ENCODE results near the gene C2CD2. TPM values are rescaled to one million over a fixed set of nuclear protein-coding genes. Genes with fewer than 3 reads are reported as not detected.

C2CD2 gene
- total RNA-seq, 2 experiments from 2014 or later: 6.8 to 7.3 TPM

DNA sequence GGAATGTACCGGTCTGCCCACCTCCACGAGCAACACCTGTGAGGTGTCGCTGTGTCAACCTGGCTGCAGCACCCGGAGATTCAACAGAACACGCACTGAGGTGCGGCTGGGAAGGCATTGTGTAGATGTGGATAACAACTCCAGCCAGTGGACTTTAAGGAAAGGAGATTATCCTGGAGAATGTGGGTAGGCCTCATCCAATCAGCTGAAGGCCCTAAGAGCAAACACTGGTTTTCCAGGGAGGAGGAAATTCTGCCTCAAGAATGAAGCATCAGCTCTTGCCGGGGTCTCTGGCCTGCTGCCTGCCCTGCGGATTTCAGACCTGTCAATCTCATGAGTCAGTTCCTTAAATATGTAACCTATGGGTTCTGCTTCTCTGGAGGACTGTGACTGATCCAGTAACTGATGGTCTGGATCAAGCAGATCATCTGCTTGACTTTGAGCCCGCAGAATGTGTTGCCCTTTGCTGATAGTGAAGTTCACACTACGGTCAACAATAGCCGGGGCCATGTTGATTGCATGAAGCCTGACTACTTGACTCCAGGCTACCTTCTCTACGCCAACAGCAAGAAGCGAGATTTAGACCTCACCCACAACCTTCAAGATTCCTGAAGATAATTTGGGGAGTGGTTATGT is 58.8 kb downstream of the C2CD2 start:
- ChIA-PET CTCF (interaction anchor here (0.7 to 2.0 kb wide), 4 partner anchors 17 to 212 kb away, joined by 3 to 5 read pairs (median 4); no protein-coding TSS in a partner anchor), POLR2A (no interaction called here)
- intact Hi-C loops (cut with DNase I, micrococcal nuclease): loop anchor here in 1 of 2 experiments (5.0 kb wide), 1 partner anchor 117 kb away; the partner anchor contains the start of gene ZBTB21
- no peak for DNase-seq
- no peaks in the 10 kb centered on the region for H3K27me3 Mint-ChIP-seq
- H3K9me3 Mint-ChIP-seq (ENCODE audit: low read depth): no peaks in the 10 kb centered on the region
- H3K27ac Mint-ChIP-seq: no peak overlapping the region
- H3K36me3 Mint-ChIP-seq (ENCODE audit: low read depth): no peaks in the 10 kb centered on the region
- H3K4me3 Mint-ChIP-seq: no peak overlapping the region
- H3K4me1 Mint-ChIP-seq: peaks cover 20% of the 10 kb centered on the region
- ATAC-seq: no peak

DNA sequence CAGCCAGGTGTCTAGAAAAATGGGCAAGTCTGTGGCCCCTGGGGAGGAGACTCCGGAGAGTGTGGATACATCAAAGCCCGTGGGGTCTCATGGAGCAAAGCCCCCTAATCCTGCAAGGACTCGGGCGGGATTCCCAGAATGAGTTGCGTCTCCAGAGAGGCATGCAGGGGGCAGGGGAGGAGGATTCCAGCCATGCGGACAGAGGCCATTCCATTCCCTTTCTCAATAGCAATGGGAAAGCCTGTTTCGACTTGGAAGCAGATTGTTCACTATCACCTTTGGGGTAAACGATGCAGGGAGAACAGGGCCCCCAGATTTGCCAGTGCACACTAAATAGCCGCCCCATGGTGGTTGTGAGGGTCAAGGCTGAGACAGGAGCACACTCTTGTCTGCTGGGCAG is 59.3 kb downstream of the C2CD2 start:
- Mint-ChIP-seq H3K4me1 (peaks cover 14% of the 10 kb centered on the region), H3K36me3 (ENCODE audit: low read depth) (no peaks in the 10 kb centered on the region), H3K4me3 (no peak overlapping the region), H3K27ac (no peak overlapping the region), H3K27me3 (no peaks in the 10 kb centered on the region), H3K9me3 (ENCODE audit: low read depth) (no peaks in the 10 kb centered on the region)
- POLR2A ChIA-PET: no interaction called here
- intact Hi-C loops (cut with DNase I, micrococcal nuclease): no loop called here
- CTCF ChIA-PET: no interaction called here
- ATAC-seq: no peak
- DNase-seq: no peak

DNA sequence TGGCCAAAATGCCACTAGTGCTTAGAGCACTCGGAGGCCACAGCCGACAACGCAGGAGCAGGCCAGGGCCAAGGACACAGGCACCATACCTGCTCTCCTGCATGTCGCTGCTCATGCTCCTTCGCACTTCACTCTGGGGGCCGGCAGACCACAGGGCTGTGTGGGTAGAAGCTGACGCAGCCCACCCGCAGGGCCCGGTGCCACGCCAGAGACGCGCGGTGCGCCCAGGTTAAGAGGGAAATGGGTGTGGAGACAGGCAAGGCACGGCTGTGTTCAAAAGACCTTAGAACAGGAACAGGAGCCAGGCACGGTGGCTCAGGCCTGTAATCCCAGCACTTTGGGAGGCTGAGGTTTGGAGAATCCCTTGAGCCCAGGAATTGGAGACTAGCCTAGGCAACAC is 61.1 kb downstream of the C2CD2 start:
- DNase-seq (no peak), ATAC-seq (no peak)
- Mint-ChIP-seq H3K36me3 (ENCODE audit: low read depth) (no peaks in the 10 kb centered on the region), H3K27ac (no peak overlapping the region), H3K4me1 (peaks cover 9% of the 10 kb centered on the region), H3K4me3 (no peak overlapping the region), H3K9me3 (ENCODE audit: low read depth) (no peaks in the 10 kb centered on the region), H3K27me3 (no peaks in the 10 kb centered on the region)
- POLR2A ChIA-PET: no interaction called here
- intact Hi-C loops (cut with DNase I, micrococcal nuclease): no loop called here
- CTCF ChIA-PET: no interaction called here

DNA sequence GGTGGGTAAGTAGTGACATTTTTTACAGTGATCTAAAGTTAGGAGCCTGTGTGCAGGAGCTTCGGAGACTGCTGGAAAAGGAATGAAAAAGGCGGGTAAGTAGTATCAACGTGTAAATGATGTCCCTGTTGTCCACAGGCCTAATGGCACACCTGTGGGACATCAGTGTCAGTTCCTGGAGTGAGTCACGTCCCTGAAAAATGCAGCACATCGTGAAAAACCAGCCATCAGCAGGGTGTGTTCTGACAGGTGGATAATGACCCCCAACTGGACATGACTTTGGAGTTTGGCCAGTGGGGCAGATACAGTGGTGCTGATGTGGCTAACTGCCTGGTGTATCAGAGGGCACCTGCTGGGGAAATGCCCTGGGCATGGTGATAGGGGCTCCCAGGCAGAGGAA is 62.7 kb downstream of the C2CD2 start:
- no peak overlapping the region for H3K27ac Mint-ChIP-seq
- no peaks in the 10 kb centered on the region for H3K27me3 Mint-ChIP-seq
- ChIA-PET POLR2A (no interaction called here), CTCF (no interaction called here)
- H3K4me1 Mint-ChIP-seq: peaks cover 5% of the 10 kb centered on the region
- no peaks in the 10 kb centered on the region for H3K9me3 Mint-ChIP-seq (ENCODE audit: low read depth)
- no peaks in the 10 kb centered on the region for H3K36me3 Mint-ChIP-seq (ENCODE audit: low read depth)
- intact Hi-C loops (cut with DNase I, micrococcal nuclease): no loop called here
- no peak overlapping the region for H3K4me3 Mint-ChIP-seq
- ATAC-seq: no peak
- no peak for DNase-seq

DNA sequence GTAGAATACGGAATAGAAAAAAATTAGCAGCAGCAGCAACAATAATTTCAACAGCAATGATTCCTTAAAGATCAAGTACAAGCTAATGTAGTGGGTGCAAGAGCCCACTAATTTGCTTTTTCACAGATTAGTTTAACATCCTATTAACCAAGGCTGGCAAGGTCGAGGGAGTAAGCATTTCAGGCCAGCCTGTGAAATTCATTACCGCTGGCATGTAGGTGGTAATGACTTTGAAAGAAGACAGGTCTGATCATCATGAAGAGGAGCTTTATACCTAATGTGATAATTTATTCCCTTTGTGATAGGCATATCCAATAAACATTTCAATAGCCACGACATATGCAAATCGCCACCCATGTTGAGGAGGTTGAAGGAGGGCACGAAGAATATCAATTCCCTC is 63.5 kb downstream of the C2CD2 start:
- Mint-ChIP-seq H3K36me3 (ENCODE audit: low read depth) (no peaks in the 10 kb centered on the region), H3K27me3 (no peaks in the 10 kb centered on the region), H3K9me3 (ENCODE audit: low read depth) (no peaks in the 10 kb centered on the region), H3K4me1 (no peaks in the 10 kb centered on the region), H3K27ac (no peak overlapping the region), H3K4me3 (no peak overlapping the region)
- POLR2A ChIA-PET: interaction anchor here (1.0 kb wide), 1 partner anchor 10 kb away, joined by 3 read pairs; no protein-coding TSS in a partner anchor
- ATAC-seq (no peak), DNase-seq (no peak)
- CTCF ChIA-PET: no interaction called here
- intact Hi-C loops (cut with DNase I, micrococcal nuclease): no loop called here

DNA sequence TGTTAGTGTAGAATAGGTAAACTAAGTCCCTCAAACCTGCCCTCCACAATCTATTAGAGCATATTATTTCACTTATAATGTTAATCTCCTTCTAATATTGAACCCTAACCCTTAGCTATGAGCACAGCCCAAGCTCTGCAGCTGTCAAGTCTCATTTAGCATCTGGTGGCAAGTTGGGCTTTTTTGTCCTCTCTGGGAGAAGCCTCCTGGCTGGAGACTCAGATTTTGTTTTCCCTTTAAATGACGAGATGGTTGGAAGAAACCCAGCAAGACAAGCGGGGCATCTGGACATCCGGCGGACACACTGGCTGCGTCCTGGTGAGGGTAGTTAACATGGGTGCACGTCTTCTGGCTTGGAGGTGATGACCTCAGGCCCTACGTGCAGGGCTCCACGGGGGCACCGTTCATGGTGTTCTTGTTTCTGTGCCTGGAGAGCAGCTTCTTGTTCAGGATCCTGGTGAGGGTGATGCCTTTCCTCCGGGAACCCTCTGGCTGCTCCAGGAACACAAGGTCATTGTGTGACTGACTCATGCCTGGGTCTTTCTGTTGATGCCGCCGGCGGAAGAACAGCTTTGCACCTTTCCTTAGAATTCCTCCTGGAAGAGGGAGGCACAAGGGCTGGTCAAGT is 65.0 kb downstream of the C2CD2 start:
- CTCF ChIA-PET: no interaction called here
- Mint-ChIP-seq H3K4me3 (no peak overlapping the region), H3K9me3 (ENCODE audit: low read depth) (no peaks in the 10 kb centered on the region), H3K27me3 (no peaks in the 10 kb centered on the region), H3K4me1 (no peaks in the 10 kb centered on the region), H3K36me3 (ENCODE audit: low read depth) (no peaks in the 10 kb centered on the region), H3K27ac (no peak overlapping the region)
- ATAC-seq (no peak), DNase-seq (no peak)
- intact Hi-C loops (cut with DNase I, micrococcal nuclease): no loop called here
- POLR2A ChIA-PET: no interaction called here

DNA sequence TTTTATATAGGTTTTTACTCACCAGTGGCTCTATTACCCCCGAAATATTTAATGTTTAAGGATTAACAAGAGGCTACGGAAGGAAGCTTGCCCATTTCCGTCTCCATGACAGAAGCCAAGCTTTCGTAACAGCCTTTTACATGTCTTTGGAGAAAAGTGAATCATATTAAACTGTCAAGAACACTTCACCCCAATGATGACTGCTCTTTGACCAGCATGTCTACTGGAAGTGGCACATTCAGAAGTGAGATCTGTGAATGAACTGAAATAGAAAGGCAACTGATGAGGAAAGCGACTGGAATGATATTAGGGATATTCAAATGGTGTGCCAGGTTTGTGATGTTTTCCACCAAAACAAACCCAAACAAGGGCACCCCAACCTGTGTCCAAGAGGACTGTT is 66.2 kb downstream of the C2CD2 start:
- ChIA-PET CTCF (no interaction called here), POLR2A (no interaction called here)
- H3K27ac Mint-ChIP-seq: no peak overlapping the region
- H3K9me3 Mint-ChIP-seq (ENCODE audit: low read depth): no peaks in the 10 kb centered on the region
- no peaks in the 10 kb centered on the region for H3K4me1 Mint-ChIP-seq
- intact Hi-C loops (cut with DNase I, micrococcal nuclease): no loop called here
- no peak overlapping the region for H3K4me3 Mint-ChIP-seq
- H3K27me3 Mint-ChIP-seq: no peaks in the 10 kb centered on the region
- no peak for DNase-seq
- H3K36me3 Mint-ChIP-seq (ENCODE audit: low read depth): no peaks in the 10 kb centered on the region
- no peak for ATAC-seq

DNA sequence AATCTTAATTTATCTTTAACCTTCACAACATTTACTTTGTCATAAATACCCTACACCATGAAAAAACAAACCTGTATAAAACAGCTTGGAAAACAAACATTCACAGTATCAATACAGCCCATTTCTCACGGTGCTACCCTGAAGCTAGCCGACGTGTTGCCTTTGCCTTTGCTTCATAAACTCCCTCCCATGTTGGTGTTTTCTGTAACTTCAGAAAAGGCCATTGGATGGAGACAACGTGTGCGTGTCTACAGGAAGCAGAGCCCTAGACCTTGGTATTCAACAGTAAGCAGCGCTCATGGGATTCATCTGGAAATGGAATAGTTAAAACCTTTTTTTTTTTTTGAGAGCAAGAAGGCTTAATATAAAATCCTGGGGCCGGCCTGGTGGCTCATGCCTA is 67.5 kb downstream of the C2CD2 start:
- no peak for DNase-seq
- Mint-ChIP-seq H3K4me3 (no peak overlapping the region), H3K9me3 (ENCODE audit: low read depth) (no peaks in the 10 kb centered on the region), H3K36me3 (ENCODE audit: low read depth) (no peaks in the 10 kb centered on the region), H3K27me3 (no peaks in the 10 kb centered on the region), H3K27ac (no peak overlapping the region), H3K4me1 (no peaks in the 10 kb centered on the region)
- POLR2A ChIA-PET: no interaction called here
- CTCF ChIA-PET: interaction anchor here (0.6 kb wide), 1 partner anchor 24 kb away, joined by 3 read pairs; no protein-coding TSS in a partner anchor
- intact Hi-C loops (cut with DNase I, micrococcal nuclease): no loop called here
- no peak for ATAC-seq

DNA sequence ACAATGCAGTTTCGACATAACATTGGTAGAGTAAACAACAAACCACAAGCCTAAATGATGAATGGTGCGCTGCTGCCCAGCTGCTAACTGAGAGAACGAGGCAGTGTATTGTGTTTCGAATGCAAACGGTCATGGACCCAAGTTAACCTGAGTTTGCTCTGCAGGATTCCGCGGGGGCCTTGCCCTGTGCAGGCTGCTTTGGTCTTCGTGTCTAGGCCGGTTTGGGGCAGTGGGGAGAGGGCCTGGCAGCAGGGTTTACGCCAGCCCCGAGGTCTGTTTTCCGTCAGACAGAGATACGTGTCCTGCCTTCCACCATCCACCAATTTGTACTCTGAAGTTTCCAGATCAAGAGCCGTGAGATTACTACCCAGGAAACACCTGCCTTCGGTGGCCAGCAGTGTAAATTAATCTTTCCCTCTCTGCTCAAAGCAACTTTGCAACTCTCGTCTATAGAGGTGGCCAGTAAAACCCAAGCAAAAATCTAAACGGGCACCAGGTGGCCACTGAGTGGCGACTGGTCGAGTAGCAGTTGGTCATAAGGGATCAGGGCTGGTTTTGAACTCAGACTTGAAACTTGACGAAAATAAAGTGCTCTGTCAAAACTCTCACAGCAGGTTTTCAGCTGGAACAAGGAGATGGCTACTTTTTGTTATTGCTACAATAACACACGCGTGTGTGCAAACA is 68.3 kb downstream of the C2CD2 start:
- POLR2A ChIA-PET: no interaction called here
- no peak for DNase-seq
- ATAC-seq: no peak
- Mint-ChIP-seq H3K4me1 (no peaks in the 10 kb centered on the region), H3K36me3 (ENCODE audit: low read depth) (no peaks in the 10 kb centered on the region), H3K27me3 (no peaks in the 10 kb centered on the region), H3K9me3 (ENCODE audit: low read depth) (no peaks in the 10 kb centered on the region), H3K4me3 (no peak overlapping the region), H3K27ac (no peak overlapping the region)
- intact Hi-C loops (cut with DNase I, micrococcal nuclease): no loop called here
- CTCF ChIA-PET: no interaction called here

DNA sequence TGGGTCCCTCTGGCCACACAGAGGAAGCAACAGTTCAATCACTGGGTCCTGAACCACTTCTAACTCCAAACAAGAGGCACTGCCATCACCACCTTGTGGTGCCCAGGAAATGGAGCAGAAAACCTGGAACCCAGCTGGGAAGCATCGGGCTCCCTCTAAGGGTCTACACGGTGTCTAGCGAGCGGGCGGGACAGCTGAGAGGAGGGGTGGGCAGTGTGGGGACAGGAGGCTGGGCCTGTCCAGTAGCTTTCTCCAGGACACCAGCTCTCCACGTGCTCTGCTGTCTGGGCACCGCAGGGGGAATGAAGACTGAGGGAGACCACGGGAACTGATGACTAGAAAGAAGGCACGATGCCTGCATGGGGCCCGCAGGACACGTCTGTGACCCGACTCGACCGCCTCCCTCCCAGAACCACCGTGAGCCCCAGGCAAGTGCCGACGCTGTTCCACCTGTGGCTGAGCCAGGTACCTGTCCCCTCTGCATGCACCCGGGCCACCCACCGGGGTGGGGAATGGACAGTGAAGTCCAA is 69.3 kb downstream of the C2CD2 start:
- CTCF ChIA-PET: interaction anchor here (0.7 kb wide), 1 partner anchor 39 kb away, joined by 3 read pairs; no protein-coding TSS in a partner anchor
- no peaks in the 10 kb centered on the region for H3K36me3 Mint-ChIP-seq (ENCODE audit: low read depth)
- ATAC-seq: no peak
- H3K4me3 Mint-ChIP-seq: no peak overlapping the region
- H3K4me1 Mint-ChIP-seq: no peaks in the 10 kb centered on the region
- DNase-seq: no peak
- H3K27me3 Mint-ChIP-seq: no peaks in the 10 kb centered on the region
- POLR2A ChIA-PET: no interaction called here
- intact Hi-C loops (cut with DNase I, micrococcal nuclease): no loop called here
- H3K9me3 Mint-ChIP-seq (ENCODE audit: low read depth): no peaks in the 10 kb centered on the region
- H3K27ac Mint-ChIP-seq: no peak overlapping the region

DNA sequence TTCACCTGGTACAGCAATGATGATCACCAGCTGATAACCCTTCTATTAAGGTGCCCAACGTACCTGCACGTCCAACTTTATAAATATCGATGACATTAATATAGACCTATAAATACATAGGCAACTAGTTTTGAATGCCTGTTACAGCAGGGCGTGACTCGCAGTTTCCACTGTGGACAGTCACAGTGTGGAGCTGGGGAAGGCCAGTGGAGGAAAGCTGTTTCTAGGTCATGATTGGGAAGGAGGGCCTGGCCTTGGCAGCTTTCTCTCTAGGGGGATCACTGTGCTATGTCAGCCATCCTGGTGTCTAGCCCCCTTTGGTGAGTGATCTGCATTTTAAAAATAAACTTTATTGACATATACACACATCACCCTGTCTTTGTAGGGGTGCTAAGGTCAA is 70.2 kb downstream of the C2CD2 start:
- no peaks in the 10 kb centered on the region for H3K9me3 Mint-ChIP-seq (ENCODE audit: low read depth)
- POLR2A ChIA-PET: interaction anchor here (0.6 kb wide), 1 partner anchor 238 kb away, joined by 3 read pairs; no protein-coding TSS in a partner anchor
- no peak for ATAC-seq
- H3K36me3 Mint-ChIP-seq (ENCODE audit: low read depth): no peaks in the 10 kb centered on the region
- peak; percentile 29 for DNase-seq
- no peaks in the 10 kb centered on the region for H3K4me1 Mint-ChIP-seq
- H3K27ac Mint-ChIP-seq: no peak overlapping the region
- intact Hi-C loops (cut with DNase I, micrococcal nuclease): no loop called here
- no peaks in the 10 kb centered on the region for H3K27me3 Mint-ChIP-seq
- H3K4me3 Mint-ChIP-seq: no peak overlapping the region
- CTCF ChIA-PET: interaction anchor here (0.6 to 0.9 kb wide), 2 partner anchors 225 to 350 kb away, joined by 3 read pairs; no protein-coding TSS in a partner anchor

DNA sequence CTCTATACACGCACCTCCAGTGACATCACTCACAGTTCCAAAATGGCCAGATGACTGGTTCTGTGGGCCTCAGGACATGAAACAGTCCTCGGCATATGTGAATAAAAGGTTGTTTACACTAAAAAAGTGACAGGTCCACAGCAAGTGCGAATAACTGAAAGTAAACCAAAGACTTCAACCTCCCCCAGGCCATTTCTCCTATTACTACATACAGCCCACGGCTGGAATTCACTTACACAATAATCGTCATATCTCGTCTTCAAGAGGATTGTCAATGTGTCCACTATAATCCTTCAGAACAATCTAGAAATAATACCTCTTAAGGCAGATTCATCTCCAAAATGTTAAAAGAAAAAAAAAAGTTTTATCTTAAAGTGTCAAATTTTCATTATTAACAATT is 72.8 kb downstream of the C2CD2 start:
- Mint-ChIP-seq H3K27ac (peak overlapping the region; percentile 6), H3K36me3 (ENCODE audit: low read depth) (peaks cover 5% of the 10 kb centered on the region), H3K27me3 (no peaks in the 10 kb centered on the region), H3K4me1 (peaks cover 16% of the 10 kb centered on the region), H3K4me3 (no peak overlapping the region), H3K9me3 (ENCODE audit: low read depth) (no peaks in the 10 kb centered on the region)
- POLR2A ChIA-PET: no interaction called here
- CTCF ChIA-PET: no interaction called here
- ATAC-seq: no peak
- intact Hi-C loops (cut with DNase I, micrococcal nuclease): no loop called here
- no peak for DNase-seq
